SH-SY5Y (cell line): ENCODE measurements around the gene COLEC12.

Source experiments
- GATA2 ChIP-seq: IDR thresholded peaks from 2 replicates; pipeline ENCODE4 v1.6.1; 2011; ENCODE audit warnings: mild to moderate bottlenecking, low read depth, low read length
- GATA3 ChIP-seq: IDR thresholded peaks from 2 replicates; pipeline ENCODE4 v1.6.1; 2011; ENCODE audit warnings: low read depth, mild to moderate bottlenecking, low read length, moderate library complexity

Gene COLEC12

DNA sequence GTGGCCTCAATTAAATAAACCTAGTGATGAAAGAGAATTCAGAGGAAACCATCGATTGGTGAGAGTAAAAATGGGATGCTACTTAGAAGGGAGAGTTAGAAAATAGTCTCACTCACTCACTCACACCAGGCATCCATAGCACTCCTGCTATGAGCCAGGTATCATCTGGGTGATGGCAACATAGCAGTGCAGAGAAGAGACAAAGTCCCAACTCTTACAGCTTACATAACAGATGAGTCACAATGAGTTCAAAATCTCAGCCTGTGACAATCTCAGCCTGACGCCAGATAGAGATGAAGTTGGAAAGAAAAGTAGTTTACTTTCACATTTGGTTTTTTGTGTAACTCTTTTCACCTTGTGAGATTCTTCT is 177.3 kb downstream of the COLEC12 start:
- TF ChIP-seq GATA2 (no peak), GATA3 (no peak)

DNA sequence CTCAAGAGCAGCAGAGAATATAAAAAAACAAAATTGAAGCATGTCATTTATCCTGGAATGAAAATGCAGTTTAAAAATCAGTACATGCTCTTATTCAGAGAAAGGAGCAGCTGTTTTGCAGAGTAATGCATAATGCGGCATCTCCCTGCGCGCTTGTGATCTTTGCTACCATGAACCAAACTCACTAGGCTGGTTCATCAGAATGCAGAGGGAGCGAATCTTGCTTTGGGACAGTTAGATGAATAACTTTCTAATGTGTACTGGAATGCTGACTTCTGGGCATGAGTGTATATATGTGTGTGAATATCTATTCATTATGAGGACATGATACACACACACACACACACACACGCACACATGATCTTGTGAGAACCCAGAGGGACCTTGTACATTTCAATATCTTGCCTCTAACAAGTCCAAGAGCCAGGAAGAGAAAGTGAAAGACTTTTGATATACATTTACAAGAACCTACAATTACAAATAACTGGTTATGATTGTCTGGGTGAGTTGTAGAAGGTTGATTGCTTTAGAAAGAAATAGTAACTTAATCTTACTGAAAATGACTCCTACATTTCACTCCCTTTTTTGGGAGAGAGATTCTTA is 178.5 kb downstream of the COLEC12 start:
- TF ChIP-seq GATA3 (no peak), GATA2 (no peak)

DNA sequence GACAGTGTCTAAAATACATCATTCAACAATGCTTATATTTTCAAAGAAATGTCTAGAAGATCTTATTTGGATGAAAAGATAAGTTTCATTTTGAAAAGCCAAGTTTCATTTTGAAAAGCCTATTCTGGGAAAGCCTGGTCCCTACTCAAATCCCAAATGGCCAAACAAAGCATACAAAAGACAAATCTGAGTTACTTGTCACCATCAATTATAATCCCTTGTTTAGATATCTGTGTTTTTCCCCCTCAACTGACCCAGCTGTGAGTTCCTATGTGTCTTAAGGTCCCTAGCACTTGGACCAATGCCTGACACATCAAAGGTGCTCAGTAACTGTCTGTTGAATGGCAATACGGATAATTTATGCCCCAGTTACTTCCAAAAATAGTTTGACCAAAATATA is 180.3 kb downstream of the COLEC12 start:
- no peak for TF ChIP-seq GATA2

DNA sequence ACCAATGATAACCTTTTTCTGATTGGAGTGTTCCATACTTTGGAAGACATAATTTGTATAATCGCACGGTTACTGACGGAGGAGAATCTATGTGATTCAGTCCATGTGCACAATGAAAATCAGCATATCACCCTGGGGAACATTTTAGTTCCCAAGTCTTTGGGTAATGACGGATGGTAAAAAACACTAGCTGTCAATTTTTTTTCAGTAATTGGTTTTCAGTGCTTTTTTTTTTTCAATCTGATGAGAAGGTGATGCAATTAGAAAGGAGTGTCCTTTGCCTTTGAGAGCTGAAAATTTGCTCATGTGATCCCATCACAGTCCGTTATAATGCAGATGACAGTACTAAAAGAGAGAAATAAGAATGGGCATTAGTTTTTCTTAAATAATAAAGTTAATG is 180.8 kb downstream of the COLEC12 start:
- no peak for TF ChIP-seq GATA2
- TF ChIP-seq GATA3, result no peak

DNA sequence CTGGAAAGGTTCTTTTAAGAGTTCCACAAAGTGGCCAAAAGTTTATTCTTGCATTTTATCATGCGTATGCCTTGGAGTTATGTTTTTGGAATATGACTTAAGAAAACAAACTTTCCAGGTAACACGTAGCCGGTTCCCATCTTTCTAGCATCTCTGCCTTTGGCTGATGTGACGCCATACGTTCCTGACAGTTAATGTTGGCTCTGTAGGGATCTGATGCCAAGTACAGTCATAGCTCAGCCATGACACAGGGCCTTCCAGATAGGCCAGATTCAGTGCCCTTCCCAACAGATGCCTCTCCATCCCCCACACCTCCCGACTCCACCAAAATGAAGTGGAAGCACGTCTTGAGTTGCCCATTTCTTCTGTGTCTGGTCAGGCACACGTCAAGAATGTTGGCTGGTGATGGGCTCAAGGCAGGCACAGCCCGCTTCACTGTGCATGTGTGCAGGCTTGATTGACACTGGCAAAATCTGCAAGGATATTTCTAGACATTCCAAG is 181.7 kb downstream of the COLEC12 start:
- TF ChIP-seq GATA2 (no peak), GATA3 (no peak)

DNA sequence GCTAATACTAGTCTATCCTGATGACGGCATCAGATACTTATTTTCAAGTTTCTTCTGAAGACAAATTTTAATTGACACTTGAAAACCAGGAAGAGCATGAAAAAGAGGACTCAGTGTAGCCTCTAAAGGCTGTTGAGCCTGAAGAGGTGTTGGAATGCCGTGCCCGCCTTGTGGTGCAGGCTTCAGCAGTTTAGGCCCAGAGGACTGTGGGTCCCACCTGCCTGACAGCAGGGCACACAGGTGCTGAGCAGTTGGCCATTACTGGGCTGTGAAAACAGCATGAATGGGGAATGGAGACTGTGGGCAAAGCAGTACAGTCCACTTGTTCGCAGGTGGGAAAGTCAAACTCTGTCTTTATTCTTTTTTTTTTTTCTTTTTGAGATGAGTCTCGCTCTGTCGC is 182.9 kb downstream of the COLEC12 start:
- TF ChIP-seq GATA3 (no peak), GATA2 (no peak)

DNA sequence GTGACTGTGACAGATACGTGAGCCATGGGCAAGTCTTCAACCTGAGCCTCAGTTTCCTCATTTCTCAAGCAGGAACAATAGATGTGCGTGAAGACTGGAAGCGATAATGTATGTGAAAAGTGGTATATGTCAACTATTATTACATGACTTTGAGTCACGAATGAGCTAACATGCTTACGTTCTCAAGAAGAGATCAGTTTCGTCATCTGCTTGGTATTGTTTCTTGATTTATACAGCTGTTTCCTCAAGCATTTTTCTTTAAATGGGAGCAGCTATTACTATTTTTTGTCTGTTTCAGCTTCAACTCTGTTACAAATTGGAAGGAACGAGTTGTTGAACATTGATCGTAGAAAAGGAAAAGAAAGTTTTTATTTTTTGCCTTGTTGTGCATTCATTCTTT is 184.1 kb downstream of the COLEC12 start:
- TF ChIP-seq GATA3 (no peak), GATA2 (no peak)

DNA sequence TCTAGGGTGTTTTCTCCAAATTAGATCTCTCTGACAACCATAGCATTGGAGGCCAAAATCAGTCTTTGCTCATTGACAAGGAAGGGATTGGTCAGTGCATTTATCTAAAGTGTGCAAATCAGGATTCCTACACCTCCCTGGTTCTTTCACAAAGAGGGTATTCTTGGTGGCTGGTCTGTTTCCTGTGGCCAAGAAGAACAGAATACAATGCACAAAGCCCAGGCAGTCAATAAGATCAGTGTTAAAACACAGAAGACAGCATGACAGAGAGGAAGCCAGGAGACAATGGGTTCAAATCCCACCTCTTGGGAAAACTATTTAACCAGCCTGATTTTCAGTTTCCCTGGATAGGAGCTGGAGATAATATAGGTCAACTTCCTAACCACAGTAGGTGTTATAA is 186.6 kb downstream of the COLEC12 start:
- no peak for TF ChIP-seq GATA3
- TF ChIP-seq GATA2, result no peak

DNA sequence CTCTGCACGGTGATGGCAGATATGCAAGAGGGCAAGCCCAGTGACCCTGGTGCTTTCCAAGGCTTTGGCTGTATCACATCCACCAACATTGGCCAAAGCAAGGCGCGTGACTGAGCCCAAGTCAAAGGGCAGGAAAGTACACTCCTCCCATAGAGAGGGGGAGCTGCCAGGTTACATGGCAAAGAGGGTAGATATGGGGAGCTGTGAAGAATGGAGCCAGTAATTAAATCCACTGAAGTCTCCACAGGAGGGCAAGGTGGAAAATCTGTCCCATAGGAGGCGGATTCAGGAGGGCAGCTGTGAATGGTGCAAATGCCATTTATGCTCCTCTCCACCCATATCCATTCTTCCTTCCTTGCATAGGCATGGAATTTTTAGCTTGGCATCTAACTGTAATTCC is 188.1 kb downstream of the COLEC12 start:
- no peak for TF ChIP-seq GATA2
- TF ChIP-seq GATA3, result no peak

DNA sequence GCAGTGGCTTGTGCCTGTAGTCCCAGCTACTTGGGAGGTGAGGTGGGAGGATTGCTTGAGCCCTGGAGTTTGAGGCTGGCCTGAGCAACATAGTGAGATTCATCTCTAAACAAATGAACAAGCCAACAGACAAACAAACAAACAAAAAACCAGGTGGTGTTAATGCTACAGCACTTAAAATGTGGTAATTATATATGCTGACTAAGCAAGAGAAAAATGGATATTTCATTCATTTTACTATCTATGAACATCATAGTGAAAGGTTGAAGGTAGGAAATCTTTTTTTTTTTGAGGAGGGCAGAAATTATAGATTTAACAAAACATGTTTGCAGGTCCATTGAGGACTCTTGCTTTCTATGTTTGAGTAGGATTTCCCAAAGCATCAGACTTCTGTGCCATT is 190.5 kb downstream of the COLEC12 start:
- TF ChIP-seq GATA3, result no peak
- TF ChIP-seq GATA2, result no peak

DNA sequence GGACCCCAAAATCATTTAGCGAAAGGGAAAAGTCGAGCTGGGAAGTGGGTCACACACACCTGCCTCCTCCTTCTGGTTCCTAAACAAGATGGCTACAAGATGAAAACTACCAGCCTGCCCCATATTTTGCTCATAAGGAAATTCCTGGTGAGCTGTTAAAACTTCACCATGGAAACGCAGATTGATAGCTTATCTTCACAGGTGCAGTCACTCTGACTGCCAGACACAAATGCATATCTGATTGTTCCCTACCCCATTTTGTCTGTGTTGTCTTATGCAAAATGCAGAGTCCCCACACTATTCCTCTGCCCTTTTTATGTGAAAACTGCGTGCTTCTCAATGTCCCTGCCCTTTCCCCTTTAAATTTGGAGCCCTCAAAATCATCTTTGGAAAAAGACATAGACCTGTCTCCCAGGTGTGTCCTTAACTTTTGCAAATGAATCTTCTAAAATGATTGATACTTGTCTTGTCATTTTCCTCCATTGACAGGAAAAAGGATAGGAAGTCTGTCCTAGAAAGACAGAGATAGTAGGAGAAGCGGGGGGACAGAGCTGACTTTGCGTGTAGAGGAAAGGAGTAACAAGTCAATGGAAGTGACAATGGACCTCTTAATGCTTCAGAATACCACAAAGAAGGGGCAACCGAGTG is 193.8 kb downstream of the COLEC12 start:
- TF ChIP-seq GATA2, result peak; percentile 35; the same call in 1 of the 2 replicates
- no peak for TF ChIP-seq GATA3

DNA sequence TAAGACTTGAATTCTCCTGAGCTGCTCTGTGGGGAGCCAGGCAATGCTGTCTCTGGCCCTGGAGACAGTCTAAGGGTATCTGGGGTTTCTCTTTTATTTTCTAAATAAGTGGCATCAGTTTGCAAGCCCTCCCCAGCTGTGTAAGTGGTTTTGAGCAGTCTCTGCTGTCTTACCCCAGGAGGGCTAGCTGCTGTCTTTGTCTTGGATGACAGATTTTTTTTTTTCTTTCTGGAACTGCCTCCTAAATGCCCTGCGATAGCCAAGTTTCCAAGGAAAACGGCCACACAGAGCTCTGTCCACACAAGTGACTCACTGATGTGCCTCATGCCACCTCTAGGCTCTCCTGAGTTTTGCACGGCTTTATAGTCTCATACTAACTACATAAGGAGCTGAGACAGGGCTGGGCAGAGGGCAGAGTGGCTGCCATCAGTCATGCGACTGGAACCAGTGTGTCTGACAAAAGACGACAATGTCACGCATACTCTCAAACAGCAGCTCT is 195.4 kb downstream of the COLEC12 start:
- TF ChIP-seq GATA2 (no peak), GATA3 (no peak)

DNA sequence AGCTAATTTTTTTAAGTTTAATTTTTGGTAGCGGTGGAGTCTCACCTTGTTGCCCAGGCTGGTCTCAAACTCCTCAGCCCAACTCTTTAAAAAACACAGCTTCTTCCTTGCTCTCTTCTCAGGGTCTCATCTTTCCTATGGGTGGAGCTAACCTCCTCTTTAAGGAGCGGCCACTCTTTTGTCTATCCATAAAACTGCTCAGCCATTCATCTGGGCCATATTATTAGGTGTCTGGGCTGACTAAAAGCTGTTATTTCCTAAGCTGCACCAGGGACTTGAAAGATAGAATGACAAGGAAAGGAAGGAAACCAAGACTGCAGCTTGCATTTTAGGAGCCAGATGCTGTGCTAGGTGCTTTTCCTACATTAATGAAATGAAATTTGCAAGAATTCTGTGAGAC is 196.9 kb downstream of the COLEC12 start:
- TF ChIP-seq GATA2 (no peak), GATA3 (no peak)

DNA sequence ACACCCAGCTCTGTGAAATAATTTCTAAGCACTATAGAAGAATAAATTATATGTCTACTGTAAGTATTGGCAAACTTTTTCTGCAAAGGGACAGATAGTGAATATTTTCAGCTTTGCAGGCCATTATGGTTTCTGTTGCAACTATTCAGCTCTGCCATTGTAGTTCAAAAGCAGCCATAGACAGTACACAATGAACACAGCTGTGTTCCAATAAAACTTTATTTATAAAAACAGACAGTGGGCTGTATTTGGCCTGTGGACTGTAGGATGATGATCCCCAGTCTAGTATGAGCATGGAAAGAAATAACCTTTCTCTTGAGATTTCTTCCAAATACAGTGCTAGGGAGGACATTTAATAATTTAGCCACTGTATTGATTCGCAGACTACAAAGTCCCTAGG is 197.5 kb downstream of the COLEC12 start:
- no peak for TF ChIP-seq GATA3
- no peak for TF ChIP-seq GATA2

DNA sequence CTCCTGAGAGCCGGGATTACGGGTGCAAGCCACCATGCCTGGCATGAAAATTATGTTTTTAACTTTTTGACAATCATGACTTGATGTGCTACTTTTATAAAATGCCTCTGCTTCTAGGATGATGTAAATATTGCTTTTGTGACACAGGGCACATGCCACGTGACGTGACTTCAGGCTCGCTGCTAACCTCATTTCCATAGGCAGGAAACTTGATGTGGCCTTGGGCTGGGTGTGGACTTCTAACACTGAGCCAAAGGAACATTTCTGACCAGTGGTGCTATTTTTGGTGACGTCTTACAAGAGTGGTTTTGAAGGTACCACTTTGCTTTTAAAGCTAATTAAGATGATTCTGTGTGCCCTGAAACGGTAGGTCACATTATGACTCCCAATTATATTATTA is 198.4 kb downstream of the COLEC12 start:
- no peak for TF ChIP-seq GATA2
- no peak for TF ChIP-seq GATA3
